MM.1S (cell line): ENCODE results near the gene SPRED1.

Experiments used
- EZH2 ChIP-seq: fragments of 300-600 bp; sonication (generic); optimal IDR thresholded peaks from 2 replicates; pipeline ENCODE3; 2017; ENCODE audit warnings: low read depth, mild to moderate bottlenecking, antibody characterized with exemption, low read length, mixed read lengths
- EZH2phosphoT487 ChIP-seq: fragments of 300-600 bp; sonication (generic); IDR thresholded peaks from 2 replicates; pipeline ENCODE4 v1.6.1; 2018; ENCODE audit warnings: antibody characterized with exemption, low read length
- TF ChIP-seq, protein P1 (sequence below): fragments of 300-600 bp; sonication (generic); IDR thresholded peaks from 2 replicates; pipeline ENCODE4 v1.5.1; 2016; ENCODE audit warnings: antibody characterized with exemption, low read length, mixed read lengths

DNA sequence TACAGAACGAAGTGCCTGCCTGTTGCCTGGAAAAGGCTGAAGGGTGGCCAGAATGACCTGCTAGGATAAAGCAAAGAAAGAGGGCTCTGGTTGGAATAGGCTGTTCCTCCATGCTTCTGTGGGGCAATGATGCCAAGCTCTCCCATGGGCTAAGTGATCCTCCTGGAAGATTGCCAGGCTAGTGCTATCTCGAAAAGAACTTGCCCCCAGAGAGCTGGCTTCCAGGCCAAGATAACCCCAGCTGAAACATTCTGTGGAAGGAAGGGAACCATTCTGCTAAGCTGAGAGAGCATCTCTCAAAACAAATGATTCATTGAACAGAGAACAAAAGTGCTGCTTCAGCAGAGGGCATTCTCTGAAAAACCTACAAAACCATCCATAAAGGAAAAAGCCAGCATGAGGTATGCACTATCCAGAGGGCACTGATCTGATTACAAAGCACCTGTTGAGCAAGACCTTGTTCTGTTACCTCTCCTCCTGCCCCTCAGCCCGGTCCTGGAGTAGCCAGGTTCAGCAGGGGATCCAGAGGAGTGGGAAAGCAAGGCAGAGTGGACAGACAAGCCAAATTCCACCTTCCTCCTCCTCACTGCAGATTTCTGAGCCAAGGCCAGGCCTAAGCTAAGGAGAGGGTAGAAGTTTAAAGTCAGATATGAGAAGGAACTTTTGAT, 31.9 kb upstream of the SPRED1 start:
- TF ChIP-seq, protein P1, sequence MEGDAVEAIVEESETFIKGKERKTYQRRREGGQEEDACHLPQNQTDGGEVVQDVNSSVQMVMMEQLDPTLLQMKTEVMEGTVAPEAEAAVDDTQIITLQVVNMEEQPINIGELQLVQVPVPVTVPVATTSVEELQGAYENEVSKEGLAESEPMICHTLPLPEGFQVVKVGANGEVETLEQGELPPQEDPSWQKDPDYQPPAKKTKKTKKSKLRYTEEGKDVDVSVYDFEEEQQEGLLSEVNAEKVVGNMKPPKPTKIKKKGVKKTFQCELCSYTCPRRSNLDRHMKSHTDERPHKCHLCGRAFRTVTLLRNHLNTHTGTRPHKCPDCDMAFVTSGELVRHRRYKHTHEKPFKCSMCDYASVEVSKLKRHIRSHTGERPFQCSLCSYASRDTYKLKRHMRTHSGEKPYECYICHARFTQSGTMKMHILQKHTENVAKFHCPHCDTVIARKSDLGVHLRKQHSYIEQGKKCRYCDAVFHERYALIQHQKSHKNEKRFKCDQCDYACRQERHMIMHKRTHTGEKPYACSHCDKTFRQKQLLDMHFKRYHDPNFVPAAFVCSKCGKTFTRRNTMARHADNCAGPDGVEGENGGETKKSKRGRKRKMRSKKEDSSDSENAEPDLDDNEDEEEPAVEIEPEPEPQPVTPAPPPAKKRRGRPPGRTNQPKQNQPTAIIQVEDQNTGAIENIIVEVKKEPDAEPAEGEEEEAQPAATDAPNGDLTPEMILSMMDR: no peak
- TF ChIP-seq EZH2 (no peak), EZH2phosphoT487 (no peak)
